ENCODE data around the gene ITK. TPM values are rescaled to one million over a fixed set of nuclear protein-coding genes. Genes with fewer than 3 reads are reported as not detected.
A peak's percentile ranks its signal among the peaks of the same experiment; 100 is the strongest.

The ITK gene
- polyA plus RNA-seq, 2 of the 4 experiments (the other 2 are of a cell fraction): not detected

- 90% methylated on average over 9 of the region's 9 CpGs for WGBS (ENCODE audit: missing lambda C conversion rate)
- Histone ChIP-seq H3K27ac (peak overlapping the region; percentile 56 to 72; a peak in 4 of 6 replicates), H3K4me3 (no peak overlapping the region), H3K4me1 (peaks cover 29% of the 10 kb centered on the region), H3K9me3 (no peaks in the 10 kb centered on the region), H3K4me2 (peak overlapping the region; percentile 67)
- ATAC-seq (no peak), FAIRE-seq (no peak), DNase-seq (ENCODE audit: low read depth in 1 of 2, low spot score in 1 of 2) (no peak)
- ChIA-PET CTCF (no interaction called here), POLR2A (no interaction called here)
- no peak for TF ChIP-seq MAX (IDR thresholded peaks at IDR 0.05)
- TF ChIP-seq CHD2 (IDR thresholded peaks at IDR 0.05; ENCODE audit: low read length, partially characterized antibody): no peak
- no peak for TF ChIP-seq POLR2AphosphoS2 (conservative IDR thresholded peaks at IDR 0.05; ENCODE audit: low read length)
- no peak for TF ChIP-seq HDAC2 (IDR thresholded peaks at IDR 0.05)
- TF ChIP-seq HEYL (CRISPR knock-in tag; IDR thresholded peaks at IDR 0.05): no peak
- no peak for TF ChIP-seq CBX8 (IDR thresholded peaks at IDR 0.05)
- no peak for TF ChIP-seq NFE2L2 (conservative IDR thresholded peaks at IDR 0.05; ENCODE audit: low read length)
- no peak for TF ChIP-seq ESRRA (IDR thresholded peaks at IDR 0.05; ENCODE audit: borderline replicate concordance, low read length)
- TF ChIP-seq HOXB5 (CRISPR knock-in tag; IDR thresholded peaks at IDR 0.05): no peak
- no peak for TF ChIP-seq BHLHE40 (IDR thresholded peaks at IDR 0.05; ENCODE audit: low read depth, low read length)
- TF ChIP-seq RNF2 (IDR thresholded peaks at IDR 0.05; ENCODE audit: borderline replicate concordance, low read depth): no peak
Observed at GRCh38 chr5:157289164-157289819, 108.7 kb downstream of the ITK start.

GRCh38 chr5:157290156-157290980 lies 109.7 kb downstream of the ITK start:
- TF ChIP-seq MAX (IDR thresholded peaks at IDR 0.05) (peak; percentile 47; the same call in 1 of the 2 replicates), FOSL2 (IDR thresholded peaks at IDR 0.05) (peak; percentile 44; the same call in 1 of the 2 replicates), FOSL2 (CRISPR knock-in tag; IDR thresholded peaks at IDR 0.05) (peak; percentile 76), E2F6 (IDR thresholded peaks at IDR 0.05; ENCODE audit: borderline replicate concordance, low read depth) (no peak), JUN (IDR thresholded peaks at IDR 0.05) (peak in 1 of 2 experiments; percentile 33; a peak in 1 of 5 replicates), CBX8 (IDR thresholded peaks at IDR 0.05) (no peak), JUNB (IDR thresholded peaks at IDR 0.05) (peak; percentile 39; the same call in 1 of the 2 replicates), MAFK (IDR thresholded peaks at IDR 0.05; ENCODE audit: partially characterized antibody) (peak; percentile 85), FOXS1 (CRISPR knock-in tag; IDR thresholded peaks at IDR 0.05) (no peak)
- ChIA-PET POLR2A (no interaction called here), CTCF (interaction anchor here (0.6 kb wide), 1 partner anchor 15 kb away, joined by 3 read pairs; no protein-coding TSS in a partner anchor)
- DNase-seq (ENCODE audit: low read depth in 1 of 2, low spot score in 1 of 2) (peak; percentile 55 to 56), FAIRE-seq (no peak), ATAC-seq (peak; percentile 86 to 87)
- no peaks in the 10 kb centered on the region for H3K9me3 ChIP-seq
- WGBS (ENCODE audit: missing lambda C conversion rate): 31% methylated on average over 6 of the region's 6 CpGs
- no peak overlapping the region for H3K4me3 ChIP-seq
- H3K27ac ChIP-seq: peak overlapping the region; percentile 56 to 72; a peak in 5 of 6 replicates
- H3K4me2 ChIP-seq: peak overlapping the region; percentile 67
- H3K4me1 ChIP-seq: peaks cover 29% of the 10 kb centered on the region

- H3K9me3 ChIP-seq: no peaks in the 10 kb centered on the region
- H3K4me2 ChIP-seq: peak overlapping the region; percentile 67
- DNase-seq (ENCODE audit: low read depth in 1 of 2, low spot score in 1 of 2) (peak; percentile 54 to 85), FAIRE-seq (peak; percentile 92), ATAC-seq (peak; percentile 69 to 85)
- H3K4me3 ChIP-seq: no peak overlapping the region
- H3K4me1 ChIP-seq: peaks cover 29% of the 10 kb centered on the region
- TF ChIP-seq MAX (IDR thresholded peaks at IDR 0.05) (peak; percentile 89), GATA3 (IDR thresholded peaks at IDR 0.05; ENCODE audit: borderline replicate concordance) (peak; percentile 34; the same call in 1 of the 2 replicates), KDM5A (IDR thresholded peaks at IDR 0.05) (no peak), E2F6 (IDR thresholded peaks at IDR 0.05; ENCODE audit: borderline replicate concordance, low read depth) (peak; percentile 68; the same call in 1 of the 2 replicates), JUN (IDR thresholded peaks at IDR 0.05) (0 out of 5 replicates have a peak, but pooled peaks of 1 of the 2 experiments have one; percentile 19), USF2 (IDR thresholded peaks at IDR 0.05) (peak; percentile 75), POLR2AphosphoS2 (conservative IDR thresholded peaks at IDR 0.05; ENCODE audit: low read length) (no peak)
- ChIA-PET CTCF (interaction anchor here (0.6 kb wide), 1 partner anchor 14 kb away, joined by 3 read pairs; no protein-coding TSS in a partner anchor), POLR2A (no interaction called here)
- peak overlapping the region; percentile 56 to 72; a peak in 5 of 6 replicates for H3K27ac ChIP-seq
- WGBS (ENCODE audit: missing lambda C conversion rate): 4% methylated on average over 10 of the region's 10 CpGs
Observed at GRCh38 chr5:157290981-157291711, 110.5 kb downstream of the ITK start.

All from A549 (cell line).